Natural killer cell (primary cell): ENCODE data around the gene MMP15. TPM values are rescaled to one million over a fixed set of nuclear protein-coding genes. Genes with fewer than 3 reads are reported as not detected.

ENCODE experiments used
- ATAC-seq, 3 donors: fragments of 150-1000 bp in 2 of 3; fragments of 200-7000 bp in 1 of 3; cut with Tn5 transposase; 1 replicate in 1 of 3; 2 replicates in 2 of 3; pipeline ENCODE4 v1.10.0; 2021; ENCODE audit warnings: mild to moderate bottlenecking in 2 of 3, moderate library complexity in 2 of 3
- DNase-seq, 2 donors: peaks; one replicate each; pipeline versions ENCODE4 v3.0.0 to v3.0.0-alpha.2; 2013 to 2021; ENCODE audit warnings: mixed read lengths in 1 of 2
- H3K27ac ChIP-seq: one replicate; pipeline ENCODE4 v1.5.1; 2013; ENCODE audit warnings: mild to moderate bottlenecking, low read length
- H3K27me3 ChIP-seq: one replicate; pipeline ENCODE4 v1.6.1; 2013; ENCODE audit warnings: low read length; ENCODE audit not compliant: control insufficient read depth, insufficient read depth
- H3K36me3 ChIP-seq: one replicate; pipeline ENCODE4 v1.6.1; 2013; ENCODE audit warnings: low read length; ENCODE audit not compliant: control insufficient read depth, insufficient read depth
- H3K4me1 ChIP-seq: one replicate; pipeline ENCODE4 v1.6.1; 2013; ENCODE audit warnings: low read length; ENCODE audit not compliant: control insufficient read depth, insufficient read depth
- H3K4me3 ChIP-seq: one replicate; pipeline ENCODE4 v1.5.1; 2013; ENCODE audit warnings: low read length
- H3K9me3 ChIP-seq: one replicate; pipeline ENCODE4 v1.6.1; 2013; ENCODE audit warnings: low read length; ENCODE audit not compliant: control insufficient read depth, insufficient read depth
- H3K27ac Mint-ChIP-seq, 2 donors: one replicate each; pipeline ENCODE4 v1.8.0; 2022; ENCODE audit warnings: mild to moderate bottlenecking in 2 of 2, mixed read lengths in 2 of 2, moderate library complexity in 1 of 2
- H3K27me3 Mint-ChIP-seq, 2 donors: one replicate each; pipeline ENCODE4 v1.8.0; 2022; ENCODE audit warnings: low read depth in 2 of 2, mixed read lengths in 2 of 2
- H3K36me3 Mint-ChIP-seq: one replicate; pipeline ENCODE4 v1.8.0; 2022; ENCODE audit warnings: mixed read lengths
- H3K4me1 Mint-ChIP-seq, 2 donors: one replicate each; pipeline ENCODE4 v1.8.0; 2022; ENCODE audit warnings: mixed read lengths in 2 of 2
- H3K4me3 Mint-ChIP-seq: one replicate; pipeline ENCODE4 v1.8.0; 2022; ENCODE audit warnings: mild to moderate bottlenecking, moderate library complexity, mixed read lengths
- H3K9me3 Mint-ChIP-seq, 2 donors: one replicate each; pipeline ENCODE4 v1.8.0; 2022; ENCODE audit warnings: mixed read lengths in 2 of 2
- WGBS: methylation state at CpG from one replicate; pipeline ENCODE4 v1.1.7; 2013; ENCODE audit warnings: missing lambda C conversion rate; ENCODE audit not compliant: insufficient coverage; 5-methylcytosine and 5-hydroxymethylcytosine counted together
- intact Hi-C: fragments of 100-400 bp; cut with micrococcal nuclease; formaldehyde crosslinking; loops from one replicate; pipeline ENCODE4 v1.14.2; 2022
- total RNA-seq, 4 donors: library from RNA; stranded (reverse); fragments of 120-200 nt in 1 of 4; gene quantifications; one replicate each; pipeline versions ENCODE4 v1.2.3 to v1.2.4, GENCODE V29; 2013 to 2022
- TF ChIP-seq, protein P1 (sequence below): fragments of 200-600 bp; IDR thresholded peaks from one replicate; pipeline ENCODE4 v1.8.0; 2022; ENCODE audit warnings: antibody characterized with exemption

Gene MMP15
- total RNA-seq, 3 donors from 2014 or later (not counting 1 experiment from before 2014, with no cell fraction given) = 0.23 to 0.27 (median 0.24) TPM

DNA sequence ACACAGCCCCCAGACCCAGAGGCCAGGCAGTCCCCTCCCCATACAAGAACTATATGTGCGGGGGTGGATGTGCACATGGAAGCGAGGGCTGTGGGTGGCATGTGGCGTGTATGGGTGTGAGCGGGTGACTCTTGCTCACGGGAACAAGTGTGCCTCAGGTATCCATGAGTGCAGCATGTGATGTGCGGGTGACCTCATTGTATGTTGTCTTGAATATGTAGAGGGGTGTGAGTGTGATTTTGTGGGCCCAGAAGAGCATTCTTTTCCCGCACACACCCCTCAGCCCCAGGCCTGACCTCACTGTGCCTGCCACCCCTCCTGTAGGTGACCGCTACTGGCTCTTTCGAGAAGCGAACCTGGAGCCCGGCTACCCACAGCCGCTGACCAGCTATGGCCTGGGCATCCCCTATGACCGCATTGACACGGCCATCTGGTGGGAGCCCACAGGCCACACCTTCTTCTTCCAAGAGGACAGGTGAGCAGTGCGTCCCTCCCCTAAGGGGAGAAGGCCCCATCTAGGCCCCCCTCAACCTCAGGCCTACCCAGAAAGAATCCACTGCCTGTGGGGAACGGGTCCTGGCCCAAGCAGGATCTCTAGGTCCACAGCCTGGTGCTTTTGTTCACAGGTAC lies 17.4 kb downstream of the MMP15 start:
- intact Hi-C loops = no loop called here
- no peak overlapping the region for H3K4me3 Mint-ChIP-seq
- ATAC-seq (no peak), DNase-seq (no peak)
- Histone ChIP-seq H3K9me3 (no peaks in the 10 kb centered on the region), H3K27me3 (no peaks in the 10 kb centered on the region), H3K4me1 (no peaks in the 10 kb centered on the region), H3K27ac (no peak overlapping the region), H3K4me3 (no peak overlapping the region), H3K36me3 (no peaks in the 10 kb centered on the region)
- no peaks in the 10 kb centered on the region for H3K4me1 Mint-ChIP-seq
- TF ChIP-seq, protein P1, sequence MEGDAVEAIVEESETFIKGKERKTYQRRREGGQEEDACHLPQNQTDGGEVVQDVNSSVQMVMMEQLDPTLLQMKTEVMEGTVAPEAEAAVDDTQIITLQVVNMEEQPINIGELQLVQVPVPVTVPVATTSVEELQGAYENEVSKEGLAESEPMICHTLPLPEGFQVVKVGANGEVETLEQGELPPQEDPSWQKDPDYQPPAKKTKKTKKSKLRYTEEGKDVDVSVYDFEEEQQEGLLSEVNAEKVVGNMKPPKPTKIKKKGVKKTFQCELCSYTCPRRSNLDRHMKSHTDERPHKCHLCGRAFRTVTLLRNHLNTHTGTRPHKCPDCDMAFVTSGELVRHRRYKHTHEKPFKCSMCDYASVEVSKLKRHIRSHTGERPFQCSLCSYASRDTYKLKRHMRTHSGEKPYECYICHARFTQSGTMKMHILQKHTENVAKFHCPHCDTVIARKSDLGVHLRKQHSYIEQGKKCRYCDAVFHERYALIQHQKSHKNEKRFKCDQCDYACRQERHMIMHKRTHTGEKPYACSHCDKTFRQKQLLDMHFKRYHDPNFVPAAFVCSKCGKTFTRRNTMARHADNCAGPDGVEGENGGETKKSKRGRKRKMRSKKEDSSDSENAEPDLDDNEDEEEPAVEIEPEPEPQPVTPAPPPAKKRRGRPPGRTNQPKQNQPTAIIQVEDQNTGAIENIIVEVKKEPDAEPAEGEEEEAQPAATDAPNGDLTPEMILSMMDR = no peak
- H3K27ac Mint-ChIP-seq = no peak overlapping the region
- 92% methylated on average over 16 of the region's 16 CpGs for WGBS
- no peaks in the 10 kb centered on the region for H3K9me3 Mint-ChIP-seq
- no peaks in the 10 kb centered on the region for H3K27me3 Mint-ChIP-seq
- no peaks in the 10 kb centered on the region for H3K36me3 Mint-ChIP-seq

DNA sequence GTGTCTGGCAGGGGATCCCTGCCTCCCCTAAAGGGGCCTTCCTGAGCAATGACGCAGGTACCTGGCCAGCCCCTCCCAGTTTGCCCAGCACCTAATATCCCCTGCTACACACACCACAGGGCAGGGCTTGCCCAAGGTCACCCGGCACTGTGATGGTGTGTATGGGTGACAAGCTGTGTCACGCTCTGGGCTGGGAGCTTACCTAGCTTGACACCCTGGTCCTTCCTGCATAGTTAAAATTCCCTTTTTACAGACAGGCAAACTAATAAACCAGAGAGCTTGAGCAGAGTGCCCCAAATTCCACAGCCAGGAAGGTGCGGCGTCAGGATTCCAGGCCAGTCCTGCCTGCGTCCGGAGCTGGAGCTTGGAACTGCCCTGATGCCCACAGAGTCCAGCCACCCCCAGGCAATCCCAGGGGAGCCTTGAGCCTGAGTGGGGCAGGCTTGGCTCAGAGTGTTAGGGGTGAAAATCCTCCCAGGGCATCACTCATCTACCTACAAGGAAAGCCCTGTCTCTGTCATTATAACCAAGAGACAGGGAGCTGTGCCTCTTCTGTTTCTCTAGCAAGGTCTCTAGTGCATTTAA lies 18.1 kb downstream of the MMP15 start:
- WGBS = 95% methylated on average over 7 of the region's 7 CpGs
- Histone ChIP-seq H3K27me3 (no peaks in the 10 kb centered on the region), H3K27ac (no peak overlapping the region), H3K36me3 (no peaks in the 10 kb centered on the region), H3K4me3 (no peak overlapping the region), H3K4me1 (no peaks in the 10 kb centered on the region), H3K9me3 (no peaks in the 10 kb centered on the region)
- intact Hi-C loops = no loop called here
- no peak for DNase-seq
- Mint-ChIP-seq H3K27me3 (no peaks in the 10 kb centered on the region), H3K27ac (no peak overlapping the region), H3K36me3 (no peaks in the 10 kb centered on the region), H3K9me3 (no peaks in the 10 kb centered on the region), H3K4me1 (no peaks in the 10 kb centered on the region), H3K4me3 (no peak overlapping the region)
- ATAC-seq = no peak
- TF ChIP-seq, protein P1 = no peak

DNA sequence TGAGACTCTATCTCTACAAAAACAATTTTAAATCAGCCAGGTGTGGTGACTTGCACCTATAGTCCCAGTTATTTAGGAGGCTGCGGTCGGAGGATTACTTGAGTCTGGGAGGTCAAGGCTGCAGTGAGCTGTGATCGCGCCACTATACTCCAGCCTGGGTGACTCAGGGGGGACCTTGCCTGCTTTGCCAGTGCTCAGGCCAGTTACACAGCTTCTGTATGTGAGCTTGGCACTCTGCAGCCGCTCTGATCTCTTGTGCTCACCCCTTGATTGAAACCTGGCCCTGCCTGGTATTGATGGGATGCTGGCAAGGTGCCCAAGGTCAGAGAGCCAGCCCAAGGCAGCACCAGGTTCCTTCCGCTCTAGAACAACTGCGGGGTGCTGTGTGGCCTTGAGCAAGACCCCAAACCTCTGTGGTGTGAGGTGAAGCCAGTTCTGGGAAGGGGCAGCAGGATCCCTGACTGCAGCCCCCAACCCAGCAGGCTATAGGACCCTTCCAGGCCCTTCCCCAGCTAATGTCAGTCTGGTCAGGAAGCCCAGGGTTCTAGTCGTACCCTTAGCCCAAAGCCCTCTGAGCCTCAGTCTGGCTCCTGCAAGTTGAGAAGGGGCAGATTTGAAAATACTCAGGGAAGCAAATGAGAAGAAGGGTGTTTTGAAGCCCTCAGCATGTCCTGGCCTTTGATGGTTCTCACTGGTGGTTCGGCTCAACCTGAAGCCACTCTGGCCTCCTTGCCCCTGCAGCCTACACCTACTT lies 18.9 kb downstream of the MMP15 start:
- Histone ChIP-seq H3K36me3 (no peaks in the 10 kb centered on the region), H3K27me3 (no peaks in the 10 kb centered on the region), H3K9me3 (no peaks in the 10 kb centered on the region), H3K4me3 (no peak overlapping the region), H3K27ac (no peak overlapping the region), H3K4me1 (no peaks in the 10 kb centered on the region)
- DNase-seq (no peak), ATAC-seq (no peak)
- intact Hi-C loops = no loop called here
- Mint-ChIP-seq H3K9me3 (no peaks in the 10 kb centered on the region), H3K27ac (no peak overlapping the region), H3K36me3 (no peaks in the 10 kb centered on the region), H3K27me3 (no peaks in the 10 kb centered on the region), H3K4me3 (no peak overlapping the region), H3K4me1 (no peaks in the 10 kb centered on the region)
- WGBS = 82% methylated on average over 9 of the region's 9 CpGs
- TF ChIP-seq, protein P1 = no peak
